ENCODE results near the gene DYNLT2. TPM values are rescaled to one million over a fixed set of nuclear protein-coding genes. Genes with fewer than 3 reads are reported as not detected.
A peak's percentile ranks its signal among the peaks of the same experiment; 100 is the strongest.

DYNLT2 gene, protein sequence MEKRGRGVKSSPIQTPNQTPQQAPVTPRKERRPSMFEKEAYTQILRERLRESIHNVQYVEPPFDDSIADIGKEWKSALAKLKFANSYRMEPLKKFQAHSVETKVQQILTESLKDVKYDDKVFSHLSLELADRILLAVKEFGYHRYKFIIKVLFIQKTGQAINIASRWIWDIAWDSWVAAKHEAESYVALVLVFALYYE
- under 1 TPM; 0.36 to 0.85 (median 0.51) TPM for total RNA-seq (2021; fragmentation: NEBNext Ultra II Directional; extraction: Animal tissue kit (Norgen Biotek cat#: 25700))
- long read RNA-seq, partial matches to known transcripts, result 0 of 2 reads
- long read RNA-seq, other reads (novel, unspliced or antisense), result 0 of 2 reads

GRCh38 chr6:169751242-169752073 lies at the start of gene DYNLT2, which contains the start of gene ERMARD:
DYNLT2 (minus strand) TSS chr6:169751572; CDS start chr6:169751458, 114 bp downstream.
ERMARD (plus strand) TSS chr6:169751622; CDS start chr6:169751658, 36 bp downstream.
- TF ChIP-seq, protein P1, sequence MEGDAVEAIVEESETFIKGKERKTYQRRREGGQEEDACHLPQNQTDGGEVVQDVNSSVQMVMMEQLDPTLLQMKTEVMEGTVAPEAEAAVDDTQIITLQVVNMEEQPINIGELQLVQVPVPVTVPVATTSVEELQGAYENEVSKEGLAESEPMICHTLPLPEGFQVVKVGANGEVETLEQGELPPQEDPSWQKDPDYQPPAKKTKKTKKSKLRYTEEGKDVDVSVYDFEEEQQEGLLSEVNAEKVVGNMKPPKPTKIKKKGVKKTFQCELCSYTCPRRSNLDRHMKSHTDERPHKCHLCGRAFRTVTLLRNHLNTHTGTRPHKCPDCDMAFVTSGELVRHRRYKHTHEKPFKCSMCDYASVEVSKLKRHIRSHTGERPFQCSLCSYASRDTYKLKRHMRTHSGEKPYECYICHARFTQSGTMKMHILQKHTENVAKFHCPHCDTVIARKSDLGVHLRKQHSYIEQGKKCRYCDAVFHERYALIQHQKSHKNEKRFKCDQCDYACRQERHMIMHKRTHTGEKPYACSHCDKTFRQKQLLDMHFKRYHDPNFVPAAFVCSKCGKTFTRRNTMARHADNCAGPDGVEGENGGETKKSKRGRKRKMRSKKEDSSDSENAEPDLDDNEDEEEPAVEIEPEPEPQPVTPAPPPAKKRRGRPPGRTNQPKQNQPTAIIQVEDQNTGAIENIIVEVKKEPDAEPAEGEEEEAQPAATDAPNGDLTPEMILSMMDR (IDR thresholded peaks at IDR 0.05), result peak; percentile 47; the same call in 1 of the 2 replicates
- peaks cover 3% of the 10 kb centered on the region for H3K27me3 Mint-ChIP-seq (ENCODE audit: insufficient read depth)
- peaks cover 7% of the 10 kb centered on the region; the same call in 1 of the 2 replicates for H3K36me3 Mint-ChIP-seq (ENCODE audit: low read depth)
- H3K27ac Mint-ChIP-seq, result peak within 1 kb of the TSS; percentile 100
- H3K9me3 Mint-ChIP-seq, result no peaks in the 10 kb centered on the region; the same call in 1 of the 2 replicates
- peaks cover 31% of the 10 kb centered on the region for H3K4me1 Mint-ChIP-seq (ENCODE audit: low read depth)
- peak; percentile 91 for DNase-seq
- peak within 1 kb of the TSS; percentile 100 for H3K4me3 Mint-ChIP-seq

GRCh38 chr6:169800668-169801395 lies 49.5 kb upstream of the DYNLT2 start:
- no peak overlapping the region for H3K27ac Mint-ChIP-seq
- H3K27me3 Mint-ChIP-seq (ENCODE audit: insufficient read depth), result peaks cover 4% of the 10 kb centered on the region; the same call in 1 of the 2 replicates
- DNase-seq, result peak; percentile 58
- no peaks in the 10 kb centered on the region for H3K9me3 Mint-ChIP-seq
- H3K36me3 Mint-ChIP-seq (ENCODE audit: low read depth), result no peaks in the 10 kb centered on the region
- H3K4me1 Mint-ChIP-seq (ENCODE audit: low read depth), result peaks cover 8% of the 10 kb centered on the region
- no peak overlapping the region for H3K4me3 Mint-ChIP-seq
- TF ChIP-seq, protein P1 (IDR thresholded peaks at IDR 0.05), result no peak

- H3K9me3 Mint-ChIP-seq, result no peaks in the 10 kb centered on the region
- peaks cover 8% of the 10 kb centered on the region for H3K27me3 Mint-ChIP-seq (ENCODE audit: insufficient read depth)
- peaks cover 8% of the 10 kb centered on the region for H3K4me1 Mint-ChIP-seq (ENCODE audit: low read depth)
- DNase-seq, result no peak
- no peaks in the 10 kb centered on the region for H3K36me3 Mint-ChIP-seq (ENCODE audit: low read depth)
- TF ChIP-seq, protein P1 (IDR thresholded peaks at IDR 0.05), result no peak
- no peak overlapping the region for H3K4me3 Mint-ChIP-seq
- H3K27ac Mint-ChIP-seq, result no peak overlapping the region
These were observed 48.8 kb upstream of the DYNLT2 start for GRCh38 chr6:169800116-169800667.

- peaks cover 8% of the 10 kb centered on the region for H3K4me1 Mint-ChIP-seq (ENCODE audit: low read depth)
- H3K9me3 Mint-ChIP-seq, result no peaks in the 10 kb centered on the region
- no peak for DNase-seq
- H3K4me3 Mint-ChIP-seq, result no peak overlapping the region
- no peaks in the 10 kb centered on the region for H3K36me3 Mint-ChIP-seq (ENCODE audit: low read depth)
- H3K27me3 Mint-ChIP-seq (ENCODE audit: insufficient read depth), result peaks cover 8% of the 10 kb centered on the region
- no peak overlapping the region for H3K27ac Mint-ChIP-seq
- TF ChIP-seq, protein P1 (IDR thresholded peaks at IDR 0.05), result no peak
These were observed 48.1 kb upstream of the DYNLT2 start for GRCh38 chr6:169799474-169799926.

All from HFFc6 (cell line).